GM19043 (cell line): ENCODE data around the gene SMPD3.

Experiments
- ATAC-seq: cut with Tn5 transposase; IDR thresholded peaks from one replicate; pipeline ENCODE4 v1.9.1; 2021; ENCODE audit warnings: low read depth; ENCODE audit not compliant: unreplicated experiment

The SMPD3 gene

GRCh38 chr16:68408428-68408827 lies 39.9 kb downstream of the SMPD3 start:
- no peak for ATAC-seq

- no peak for ATAC-seq
These were observed 41.7 kb downstream of the SMPD3 start for GRCh38 chr16:68406458-68407152.

- no peak for ATAC-seq
These were observed 43.5 kb downstream of the SMPD3 start for GRCh38 chr16:68404736-68405345.

GRCh38 chr16:68403704-68404103 lies 44.6 kb downstream of the SMPD3 start:
- ATAC-seq: no peak

- ATAC-seq: no peak
These were observed 45.1 kb downstream of the SMPD3 start for GRCh38 chr16:68403177-68403576.

GRCh38 chr16:68402748-68403040 lies 45.6 kb downstream of the SMPD3 start:
- ATAC-seq: no peak

- ATAC-seq: no peak
These were observed 46.2 kb downstream of the SMPD3 start for GRCh38 chr16:68401871-68402747.

GRCh38 chr16:68400924-68401460 lies 47.3 kb downstream of the SMPD3 start:
- ATAC-seq: no peak

GRCh38 chr16:68400083-68400923 lies 48.0 kb downstream of the SMPD3 start:
- no peak for ATAC-seq

GRCh38 chr16:68399456-68399855 lies 48.9 kb downstream of the SMPD3 start:
- no peak for ATAC-seq

- no peak for ATAC-seq
These were observed 50.6 kb downstream of the SMPD3 start for GRCh38 chr16:68397710-68398201.

GRCh38 chr16:68396481-68396880 lies 51.8 kb downstream of the SMPD3 start:
- no peak for ATAC-seq

- no peak for ATAC-seq
These were observed 52.5 kb downstream of the SMPD3 start for GRCh38 chr16:68395815-68396214.

- ATAC-seq: no peak
These were observed 53.0 kb downstream of the SMPD3 start for GRCh38 chr16:68395167-68395786.

- ATAC-seq: no peak
These were observed 55.0 kb downstream of the SMPD3 start for GRCh38 chr16:68393333-68393732.

GRCh38 chr16:68389750-68390371 lies 58.4 kb downstream of the SMPD3 start:
- no peak for ATAC-seq

- no peak for ATAC-seq
These were observed 59.3 kb downstream of the SMPD3 start for GRCh38 chr16:68389006-68389405.

GRCh38 chr16:68388124-68388523 lies 60.2 kb downstream of the SMPD3 start:
- no peak for ATAC-seq

- no peak for ATAC-seq
These were observed 61.0 kb downstream of the SMPD3 start for GRCh38 chr16:68387301-68387700.
